Fibroblast of skin of scalp (primary cell): Measurements from ENCODE around the gene PIGB.
A peak's percentile ranks its signal among the peaks of the same experiment; 100 is the strongest.
"Not testable (repeated sequence)": the region's sequence is repeated elsewhere in the genome, so short reads cannot be mapped to it uniquely, and the experiment has no call there.

Experiments used
- DNase-seq: peaks from one replicate; pipeline ENCODE4 v3.0.0-alpha.2; 2013

PIGB gene

DNA sequence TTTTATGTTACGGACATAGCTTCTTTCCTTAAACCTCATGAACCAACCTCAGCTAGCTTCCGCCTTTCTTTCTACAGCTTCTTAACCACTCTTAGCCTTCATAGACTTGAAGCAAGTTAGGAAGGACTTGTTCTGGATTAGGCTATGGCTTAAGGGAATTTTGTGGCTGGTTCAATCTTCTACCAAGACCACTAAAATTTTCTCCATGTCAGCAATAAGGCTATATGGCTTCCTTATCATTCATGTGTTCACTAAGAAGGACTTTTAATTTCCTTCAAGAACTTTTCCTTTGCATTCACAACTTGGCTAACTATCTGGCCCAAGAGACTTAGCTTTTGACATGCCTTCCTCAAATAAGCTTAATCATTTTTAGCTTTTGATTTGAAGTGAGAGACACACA is 64.7 kb downstream of the PIGB start:
- no peak for DNase-seq

DNA sequence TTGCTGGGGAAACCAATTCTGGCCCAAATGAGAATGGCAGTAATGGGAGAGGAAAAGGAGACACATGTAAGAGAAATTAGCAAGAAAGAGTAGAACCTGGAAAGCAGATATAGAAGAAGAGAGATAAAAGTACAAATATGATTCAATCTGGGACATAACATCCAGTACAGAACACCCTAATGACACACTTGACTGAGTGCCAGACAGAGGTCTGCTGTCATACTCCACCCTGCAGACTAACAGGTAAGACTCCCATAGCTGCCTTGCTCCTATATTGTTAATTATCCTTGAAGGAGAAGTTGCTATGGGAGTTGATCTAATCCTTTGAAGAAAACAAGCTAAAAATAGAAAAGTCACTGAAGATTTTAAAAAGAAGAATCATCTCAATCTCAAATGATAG is 68.0 kb downstream of the PIGB start:
- DNase-seq = no peak

DNA sequence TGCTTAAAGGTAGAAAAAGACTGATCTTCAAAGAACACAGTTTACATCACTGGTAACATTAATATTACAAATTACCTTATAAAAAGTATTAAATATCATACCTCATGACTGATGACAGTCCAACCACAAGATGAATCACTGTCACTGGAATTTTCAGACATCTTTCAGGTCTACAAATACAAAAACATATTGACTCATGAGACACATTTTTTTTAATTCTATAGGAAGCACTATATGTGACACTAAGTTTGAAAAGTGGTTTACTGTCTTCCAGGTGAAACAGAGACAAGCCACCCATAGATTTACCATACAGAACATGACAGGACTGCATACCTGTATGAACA is 70.2 kb downstream of the PIGB start:
- peak; percentile 35 for DNase-seq

DNA sequence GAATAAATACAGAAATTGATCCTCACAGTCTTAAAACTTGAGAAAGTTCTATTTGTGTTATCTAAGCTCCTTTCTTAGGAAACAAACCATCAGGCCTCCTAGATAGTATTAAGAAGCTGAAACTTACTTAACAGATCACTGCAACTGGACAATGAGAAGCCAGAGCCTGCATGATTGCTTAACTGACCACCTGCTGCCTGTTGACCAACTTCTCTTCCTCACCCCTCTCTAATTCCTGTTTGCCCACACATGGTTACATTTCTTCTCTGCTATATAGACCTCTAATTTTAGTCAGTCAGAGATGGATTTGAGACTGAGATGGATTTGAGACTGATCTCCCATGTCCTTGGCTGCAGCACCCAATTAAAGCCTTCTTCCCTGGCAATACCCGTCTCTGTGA is 75.7 kb downstream of the PIGB start:
- no peak for DNase-seq

DNA sequence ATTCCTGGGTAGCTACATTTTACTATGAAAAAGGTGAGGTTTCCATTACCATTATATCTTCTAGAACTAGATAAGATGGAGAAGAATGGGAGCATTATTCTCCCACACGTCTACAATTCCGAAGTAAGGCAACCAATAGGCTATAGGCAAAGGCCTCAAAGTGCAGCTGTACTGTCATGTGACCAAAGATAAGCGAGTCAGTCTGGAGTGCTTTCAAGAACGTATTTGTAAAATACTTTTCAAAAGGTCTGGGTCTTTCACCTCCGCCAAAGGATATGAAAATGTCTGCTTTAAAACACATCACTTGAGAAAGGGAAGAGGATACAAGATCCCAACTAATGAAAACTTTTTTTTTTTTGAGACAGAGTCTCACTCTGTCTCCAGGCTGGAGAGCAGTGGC is 79.2 kb downstream of the PIGB start:
- DNase-seq = no peak

DNA sequence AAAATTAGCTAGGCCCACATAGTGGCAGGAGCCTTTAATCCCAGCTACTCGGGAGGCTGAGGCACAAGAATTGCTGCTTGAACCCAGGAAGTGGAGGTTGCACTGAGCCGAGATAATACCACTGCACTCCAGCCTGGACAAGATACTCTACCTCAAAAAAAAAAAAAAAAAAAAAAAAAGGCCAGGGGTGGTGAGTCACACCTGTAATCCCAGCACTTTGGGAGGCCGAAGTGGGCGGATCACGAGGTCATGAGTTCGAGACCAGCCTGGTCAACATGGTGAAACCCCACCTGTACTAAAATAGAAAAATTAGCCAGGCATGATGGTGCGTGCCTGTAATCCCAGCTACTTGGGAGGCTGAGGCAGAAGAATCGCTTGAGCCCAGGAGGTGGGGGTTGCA is 81.0 kb downstream of the PIGB start:
- not testable (repeated sequence) for DNase-seq

DNA sequence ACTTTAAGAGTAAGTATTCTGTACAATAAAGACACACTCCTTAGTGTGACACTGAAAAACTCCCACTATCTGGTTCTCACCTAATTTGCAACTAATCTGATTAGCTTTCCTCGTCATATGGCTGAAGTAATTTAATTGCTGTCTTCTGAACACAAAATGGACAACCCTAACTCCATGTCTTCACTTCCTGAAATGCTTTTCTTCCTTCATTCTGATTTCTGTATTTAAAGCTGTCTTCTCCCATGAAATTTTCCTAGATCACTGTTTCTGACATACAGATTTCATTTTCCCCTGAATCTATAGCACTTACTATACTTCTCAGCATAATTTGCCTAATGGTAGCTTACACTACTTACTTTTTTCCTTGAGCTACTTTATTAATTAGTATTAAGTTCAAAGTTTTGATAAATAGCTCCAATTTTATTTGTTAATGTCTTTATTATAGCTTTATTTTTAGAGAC is 82.8 kb downstream of the PIGB start:
- DNase-seq = no peak

DNA sequence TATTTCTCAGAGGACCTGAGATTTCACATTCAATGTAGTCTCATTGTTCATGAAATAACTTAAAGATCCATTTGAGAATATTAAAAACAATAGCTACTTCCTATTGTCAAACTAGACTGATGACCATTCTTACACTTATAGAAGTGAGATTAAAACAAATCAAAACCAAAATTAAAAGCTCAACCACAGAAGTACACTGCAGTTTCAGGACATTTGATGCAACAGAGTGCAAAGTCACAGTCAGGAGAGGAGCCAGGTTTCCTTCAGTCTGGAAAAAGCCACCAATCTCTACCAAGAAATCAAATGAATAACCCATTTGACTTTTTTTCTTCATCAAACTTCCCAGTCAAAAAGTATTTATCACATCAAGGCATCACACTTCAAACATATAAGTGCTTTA is 83.7 kb downstream of the PIGB start:
- DNase-seq = peak; percentile 31

DNA sequence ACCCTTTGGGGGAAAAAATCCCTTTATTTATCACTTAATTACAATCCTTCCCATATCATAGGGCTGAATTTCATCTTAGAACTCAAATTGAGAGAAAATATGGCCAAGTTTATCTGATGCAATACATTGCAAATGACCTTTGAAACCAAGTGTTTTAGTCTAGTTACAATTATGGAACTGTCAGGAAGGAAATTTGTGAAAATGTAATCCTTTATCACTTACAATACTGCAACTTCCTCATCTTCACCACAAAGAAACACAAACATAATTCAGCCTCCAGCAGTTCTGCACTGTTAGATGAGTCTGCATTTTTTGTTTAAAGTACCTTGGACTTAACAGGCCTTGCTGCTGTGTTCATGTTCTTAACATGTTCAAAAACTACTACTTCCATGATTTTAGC is 84.5 kb downstream of the PIGB start:
- DNase-seq = peak; percentile 60
